ENCODE measurements around the gene FADS3. TPM values are rescaled to one million over a fixed set of nuclear protein-coding genes. Genes with fewer than 3 reads are reported as not detected.

The FADS3 gene
- total and polyA plus RNA-seq, 2 donors (not counting 1 experiment from before 2014, with no cell fraction given) = 79.9 to 224 TPM

DNA sequence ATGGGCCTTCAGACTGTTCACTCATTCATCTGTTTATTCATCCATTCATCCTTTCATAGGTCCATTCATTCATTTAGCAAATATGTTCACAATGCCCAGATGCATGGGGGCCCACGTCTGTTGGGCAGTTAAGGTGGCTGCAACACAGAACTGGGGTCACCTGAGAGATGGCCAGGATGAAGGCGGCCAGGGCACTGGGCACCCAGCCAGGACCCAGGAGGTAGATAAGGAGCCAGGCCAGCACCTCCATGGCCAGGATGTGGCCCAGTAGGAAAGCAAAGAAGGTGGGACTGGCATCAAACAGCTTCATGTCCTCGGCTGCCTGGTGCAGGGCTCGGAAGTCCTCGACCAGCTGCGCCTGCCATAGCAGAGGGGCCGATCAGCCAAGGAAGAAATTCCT lies 12.2 kb downstream of the FADS3 start:
- DNase-seq (ENCODE audit: low read depth in 2 of 2) = no peak
- H3K79me2 ChIP-seq (ENCODE audit: control insufficient read depth, insufficient read depth, low read length) = peaks cover 4% of the 10 kb centered on the region
- H3K4me2 ChIP-seq (ENCODE audit: extremely low read depth, insufficient read depth, low read length) = no peak overlapping the region
- no peak overlapping the region for H3K9ac ChIP-seq (ENCODE audit: insufficient read depth, low read length)
- no peak for TF ChIP-seq EZH2 (IDR thresholded peaks at IDR 0.05; ENCODE audit: low read length, missing control alignments)
- TF ChIP-seq, protein P1, sequence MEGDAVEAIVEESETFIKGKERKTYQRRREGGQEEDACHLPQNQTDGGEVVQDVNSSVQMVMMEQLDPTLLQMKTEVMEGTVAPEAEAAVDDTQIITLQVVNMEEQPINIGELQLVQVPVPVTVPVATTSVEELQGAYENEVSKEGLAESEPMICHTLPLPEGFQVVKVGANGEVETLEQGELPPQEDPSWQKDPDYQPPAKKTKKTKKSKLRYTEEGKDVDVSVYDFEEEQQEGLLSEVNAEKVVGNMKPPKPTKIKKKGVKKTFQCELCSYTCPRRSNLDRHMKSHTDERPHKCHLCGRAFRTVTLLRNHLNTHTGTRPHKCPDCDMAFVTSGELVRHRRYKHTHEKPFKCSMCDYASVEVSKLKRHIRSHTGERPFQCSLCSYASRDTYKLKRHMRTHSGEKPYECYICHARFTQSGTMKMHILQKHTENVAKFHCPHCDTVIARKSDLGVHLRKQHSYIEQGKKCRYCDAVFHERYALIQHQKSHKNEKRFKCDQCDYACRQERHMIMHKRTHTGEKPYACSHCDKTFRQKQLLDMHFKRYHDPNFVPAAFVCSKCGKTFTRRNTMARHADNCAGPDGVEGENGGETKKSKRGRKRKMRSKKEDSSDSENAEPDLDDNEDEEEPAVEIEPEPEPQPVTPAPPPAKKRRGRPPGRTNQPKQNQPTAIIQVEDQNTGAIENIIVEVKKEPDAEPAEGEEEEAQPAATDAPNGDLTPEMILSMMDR (conservative IDR thresholded peaks at IDR 0.05 in 1 of 2, IDR thresholded peaks at IDR 0.05 in 1 of 2; ENCODE audit: low read depth in 1 of 2, low read length in 2 of 2) = no peak
- peaks cover 6% of the 10 kb centered on the region for H3K36me3 ChIP-seq (ENCODE audit: control insufficient read depth, insufficient read depth, low read length)
- no peaks in the 10 kb centered on the region for H3K27me3 ChIP-seq (ENCODE audit: control insufficient read depth, insufficient read depth, low read length)
- H2AFZ ChIP-seq (ENCODE audit: low read length) = no peak overlapping the region
- no peaks in the 10 kb centered on the region for H4K20me1 ChIP-seq (ENCODE audit: control insufficient read depth, extremely low read depth, insufficient read depth, low read length)
- H3K4me1 ChIP-seq (ENCODE audit: control insufficient read depth, extremely low read depth, insufficient read depth, low read length) = peaks cover 2% of the 10 kb centered on the region
- H3K4me3 ChIP-seq (replicated peaks in 1 of 4; ENCODE audit: control extremely low read depth in 1 of 4, insufficient read depth in 1 of 4, low read depth in 3 of 4, low read length in 4 of 4) = no peak overlapping the region
- no peaks in the 10 kb centered on the region for H3K9me3 ChIP-seq (ENCODE audit: control insufficient read depth, insufficient read depth, low read depth, low read length)
- H3K27ac ChIP-seq (ENCODE audit: insufficient read depth, low read length) = no peak overlapping the region

DNA sequence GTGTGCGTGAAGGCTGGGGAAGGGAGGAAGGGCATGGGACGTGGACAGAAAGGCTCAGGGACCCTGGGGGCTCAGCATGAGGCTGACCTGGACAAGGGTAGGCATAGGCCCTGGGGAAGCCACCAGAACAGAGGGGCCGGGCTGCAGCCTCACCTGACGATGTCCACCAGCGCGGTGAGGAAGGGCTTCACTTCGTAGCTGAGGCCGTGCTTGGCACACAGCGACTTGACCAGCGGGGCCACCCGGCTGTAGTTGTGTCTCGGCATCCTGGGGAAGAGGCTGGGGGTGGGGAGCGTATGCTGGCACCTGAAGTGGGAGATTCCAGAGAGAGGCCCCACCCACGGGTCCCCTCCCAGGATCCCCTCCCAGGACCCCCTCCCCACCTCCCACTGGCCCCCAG lies 15.6 kb downstream of the FADS3 start:
- H3K9me3 ChIP-seq (ENCODE audit: control insufficient read depth, insufficient read depth, low read depth, low read length) = no peaks in the 10 kb centered on the region
- H3K27ac ChIP-seq (ENCODE audit: insufficient read depth, low read length) = no peak overlapping the region
- no peak overlapping the region for H3K4me2 ChIP-seq (ENCODE audit: extremely low read depth, insufficient read depth, low read length)
- H3K27me3 ChIP-seq (ENCODE audit: control insufficient read depth, insufficient read depth, low read length) = no peaks in the 10 kb centered on the region
- peaks cover 5% of the 10 kb centered on the region for H3K4me1 ChIP-seq (ENCODE audit: control insufficient read depth, extremely low read depth, insufficient read depth, low read length)
- H4K20me1 ChIP-seq (ENCODE audit: control insufficient read depth, extremely low read depth, insufficient read depth, low read length) = no peaks in the 10 kb centered on the region
- H3K9ac ChIP-seq (ENCODE audit: insufficient read depth, low read length) = no peak overlapping the region
- no peak overlapping the region for H3K4me3 ChIP-seq (replicated peaks in 1 of 4; ENCODE audit: control extremely low read depth in 1 of 4, insufficient read depth in 1 of 4, low read depth in 3 of 4, low read length in 4 of 4)
- TF ChIP-seq, protein P1 (conservative IDR thresholded peaks at IDR 0.05 in 1 of 2, IDR thresholded peaks at IDR 0.05 in 1 of 2; ENCODE audit: low read depth in 1 of 2, low read length in 2 of 2) = no peak
- no peak for TF ChIP-seq EZH2 (IDR thresholded peaks at IDR 0.05; ENCODE audit: low read length, missing control alignments)
- no peak overlapping the region for H2AFZ ChIP-seq (ENCODE audit: low read length)
- H3K79me2 ChIP-seq (ENCODE audit: control insufficient read depth, insufficient read depth, low read length) = no peaks in the 10 kb centered on the region
- H3K36me3 ChIP-seq (ENCODE audit: control insufficient read depth, insufficient read depth, low read length) = peaks cover 6% of the 10 kb centered on the region
- no peak for DNase-seq (ENCODE audit: low read depth in 2 of 2)

DNA sequence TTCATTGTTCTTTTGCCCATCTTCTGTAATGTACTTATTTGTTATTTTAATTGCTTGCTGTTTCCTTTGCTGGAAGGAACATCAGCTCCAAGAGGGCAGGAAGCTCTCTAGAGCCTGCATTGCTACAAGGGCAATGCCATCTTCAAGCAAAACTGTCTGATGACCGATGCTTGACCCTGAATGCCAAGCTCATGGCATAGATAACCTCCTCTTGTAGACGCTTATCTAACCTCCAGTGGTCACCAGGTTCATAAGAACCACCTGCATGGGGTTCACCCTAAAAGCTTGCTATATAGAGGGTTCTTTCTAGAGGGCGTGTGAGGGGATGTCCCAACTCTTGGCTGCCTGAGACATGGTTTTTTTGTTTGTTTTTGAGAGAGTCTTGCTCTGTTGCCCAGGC lies 16.5 kb downstream of the FADS3 start:
- Histone ChIP-seq H3K36me3 (ENCODE audit: control insufficient read depth, insufficient read depth, low read length) (peaks cover 6% of the 10 kb centered on the region), H2AFZ (ENCODE audit: low read length) (no peak overlapping the region), H3K4me1 (ENCODE audit: control insufficient read depth, extremely low read depth, insufficient read depth, low read length) (peaks cover 5% of the 10 kb centered on the region), H4K20me1 (ENCODE audit: control insufficient read depth, extremely low read depth, insufficient read depth, low read length) (no peaks in the 10 kb centered on the region), H3K79me2 (ENCODE audit: control insufficient read depth, insufficient read depth, low read length) (no peaks in the 10 kb centered on the region), H3K27ac (ENCODE audit: insufficient read depth, low read length) (no peak overlapping the region), H3K4me2 (ENCODE audit: extremely low read depth, insufficient read depth, low read length) (no peak overlapping the region), H3K9me3 (ENCODE audit: control insufficient read depth, insufficient read depth, low read depth, low read length) (no peaks in the 10 kb centered on the region), H3K27me3 (ENCODE audit: control insufficient read depth, insufficient read depth, low read length) (no peaks in the 10 kb centered on the region), H3K4me3 (replicated peaks in 1 of 4; ENCODE audit: control extremely low read depth in 1 of 4, insufficient read depth in 1 of 4, low read depth in 3 of 4, low read length in 4 of 4) (no peak overlapping the region), H3K9ac (ENCODE audit: insufficient read depth, low read length) (no peak overlapping the region)
- no peak for DNase-seq (ENCODE audit: low read depth in 2 of 2)
- no peak for TF ChIP-seq EZH2 (IDR thresholded peaks at IDR 0.05; ENCODE audit: low read length, missing control alignments)
- TF ChIP-seq, protein P1 (conservative IDR thresholded peaks at IDR 0.05 in 1 of 2, IDR thresholded peaks at IDR 0.05 in 1 of 2; ENCODE audit: low read depth in 1 of 2, low read length in 2 of 2) = no peak

Measured in fibroblast of lung (primary cell).